GM18508 (cell line): ENCODE measurements around the gene SNAI1.
"Not testable (repeated sequence)": the region's sequence is repeated elsewhere in the genome, so short reads cannot be mapped to it uniquely, and the experiment has no call there.

ENCODE experiments used
- ATAC-seq: cut with Tn5 transposase; IDR thresholded peaks from one replicate; pipeline ENCODE4 v1.9.1; 2021; ENCODE audit warnings: moderate number of reproducible peaks; ENCODE audit not compliant: insufficient read depth, unreplicated experiment

SNAI1 gene

DNA sequence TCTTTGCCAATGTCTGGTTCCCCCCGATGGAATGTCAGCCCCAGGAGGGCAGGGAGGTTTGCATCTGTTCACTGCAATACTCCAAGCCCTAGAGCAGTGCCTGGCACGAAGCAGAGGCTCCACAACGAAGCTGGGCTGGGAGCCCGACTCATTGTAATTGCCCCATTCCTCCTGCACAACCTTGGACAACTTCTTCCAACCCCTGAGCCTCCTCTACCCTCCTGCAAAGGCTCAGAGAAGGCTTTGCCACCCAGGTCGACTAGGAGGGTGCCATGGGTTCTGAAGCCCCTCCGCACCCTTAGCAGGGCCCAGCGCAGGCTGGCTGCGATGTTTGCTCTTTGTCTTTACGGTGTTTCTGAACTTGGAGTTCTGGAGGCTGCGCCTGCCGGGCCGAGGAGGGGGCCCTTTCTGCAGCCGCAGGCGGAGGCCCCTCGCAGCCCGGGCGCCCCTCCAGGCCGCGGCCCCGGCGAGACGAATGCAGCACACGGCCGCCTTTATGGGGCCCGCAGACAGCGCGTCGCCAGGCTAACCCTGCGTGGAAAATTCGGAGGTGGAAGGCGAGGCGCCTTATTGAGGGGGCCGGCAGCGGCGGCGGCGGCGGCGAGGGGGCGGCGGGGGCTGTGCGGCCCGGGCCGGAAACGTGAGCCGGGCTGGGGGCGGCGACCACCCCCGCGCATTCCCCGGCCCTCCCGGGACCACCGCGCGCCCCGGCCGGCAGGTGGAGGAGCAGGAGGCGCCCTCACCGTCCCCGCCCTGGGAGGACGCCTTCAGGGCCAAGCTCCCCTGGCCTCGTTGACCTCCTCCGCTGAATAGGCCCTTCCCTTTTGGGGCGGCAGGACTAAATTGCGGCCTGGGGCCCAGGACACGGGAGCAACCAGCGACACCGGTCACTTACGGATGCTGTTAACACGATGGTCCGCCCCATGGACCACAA lies 27.0 kb downstream of the SNAI1 start:
- ATAC-seq, result no peak

DNA sequence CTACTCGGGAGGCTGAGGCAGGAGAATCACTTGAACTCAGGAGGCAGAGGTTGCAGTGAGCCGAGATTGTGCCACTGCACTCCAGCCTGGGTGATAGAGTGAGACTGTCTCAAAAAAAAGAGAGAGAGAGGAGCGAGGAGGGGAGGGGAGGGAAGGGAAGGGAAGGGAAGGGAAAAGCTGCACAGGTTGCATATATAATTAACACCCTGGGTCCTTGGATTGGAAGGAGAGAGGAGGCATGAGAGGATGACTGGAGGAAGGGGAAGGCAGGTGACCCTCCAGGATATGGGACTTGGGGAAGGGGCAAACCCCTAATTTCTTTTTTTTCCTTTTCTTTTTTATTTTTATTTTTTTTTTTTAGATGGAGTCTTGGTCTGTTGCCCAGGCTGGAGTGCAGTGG lies 28.8 kb downstream of the SNAI1 start:
- not testable (repeated sequence) for ATAC-seq

GRCh38 chr20:50012282-50013263 lies 29.8 kb downstream of the SNAI1 start:
- ATAC-seq, result no peak

DNA sequence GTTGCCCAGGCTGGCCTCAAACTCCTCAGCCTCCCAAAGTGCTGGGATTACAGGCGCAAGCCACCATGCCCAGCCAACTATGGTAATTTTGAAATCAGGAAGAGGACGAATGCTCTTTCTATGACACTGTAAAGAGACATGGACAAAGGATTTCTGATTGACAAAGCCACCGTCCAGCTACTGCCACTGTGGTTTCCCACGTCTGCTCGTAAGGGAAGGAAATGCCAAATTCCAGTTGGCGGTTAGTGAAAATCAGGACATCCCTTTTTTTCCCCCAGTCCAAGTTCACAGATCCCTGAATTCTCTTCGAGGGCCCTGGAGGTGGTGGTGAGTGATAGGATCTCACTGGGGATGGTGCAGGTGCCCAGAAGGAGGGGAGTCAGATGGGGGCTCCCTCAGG lies 31.2 kb downstream of the SNAI1 start:
- no peak for ATAC-seq

DNA sequence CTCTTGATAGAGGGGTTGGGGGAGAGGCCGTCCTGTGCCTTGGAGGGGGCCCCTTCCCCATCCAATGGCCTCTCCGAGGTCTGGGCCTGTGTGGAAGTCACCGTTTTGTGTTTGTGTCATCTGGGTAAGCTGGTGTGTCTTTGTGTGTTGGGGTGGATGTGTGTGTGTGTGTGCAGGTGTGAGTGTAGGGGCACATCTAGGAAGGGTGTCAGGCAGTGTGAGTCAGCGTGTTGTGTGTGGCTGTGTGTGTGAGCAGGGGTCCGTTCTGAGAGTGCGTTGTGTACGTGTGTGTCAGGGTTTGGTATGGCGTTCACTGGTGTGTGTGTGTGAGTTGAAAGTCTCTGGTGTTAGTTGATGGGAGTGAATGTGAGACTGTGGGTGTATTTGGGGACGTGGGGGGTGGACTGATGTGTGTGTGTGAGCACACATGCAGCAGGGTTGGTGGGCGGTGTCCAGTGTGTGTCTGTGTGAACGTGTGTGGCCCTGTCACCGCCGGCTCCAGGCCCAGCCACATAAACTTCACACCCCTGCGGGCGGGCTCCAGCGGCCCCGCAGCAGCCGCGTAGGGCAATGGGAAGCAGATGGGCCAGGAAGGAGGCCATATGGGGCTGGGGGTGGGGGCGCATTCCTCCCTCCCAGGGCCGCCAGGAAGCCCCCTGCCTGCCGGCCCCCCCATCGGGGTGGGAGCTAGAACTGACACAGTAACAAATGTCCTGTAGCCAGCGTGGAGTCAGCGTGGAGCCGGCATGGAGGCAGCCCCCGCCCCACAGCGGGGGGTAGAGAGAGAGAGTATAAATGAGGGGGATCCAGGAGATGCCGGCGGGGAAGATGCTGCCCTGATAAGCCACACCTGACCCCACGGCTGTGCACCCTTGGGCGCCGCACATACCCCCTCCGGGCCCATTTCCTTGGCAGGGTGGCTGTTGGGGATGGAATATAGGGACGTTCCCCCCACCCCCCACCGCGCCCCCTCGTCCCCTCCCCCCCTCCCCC lies 32.1 kb downstream of the SNAI1 start:
- ATAC-seq, result no peak

- ATAC-seq, result no peak
Measured at GRCh38 chr20:50015636-50015992, 32.8 kb downstream of the SNAI1 start.

GRCh38 chr20:50015993-50016770 lies 33.4 kb downstream of the SNAI1 start:
- no peak for ATAC-seq

DNA sequence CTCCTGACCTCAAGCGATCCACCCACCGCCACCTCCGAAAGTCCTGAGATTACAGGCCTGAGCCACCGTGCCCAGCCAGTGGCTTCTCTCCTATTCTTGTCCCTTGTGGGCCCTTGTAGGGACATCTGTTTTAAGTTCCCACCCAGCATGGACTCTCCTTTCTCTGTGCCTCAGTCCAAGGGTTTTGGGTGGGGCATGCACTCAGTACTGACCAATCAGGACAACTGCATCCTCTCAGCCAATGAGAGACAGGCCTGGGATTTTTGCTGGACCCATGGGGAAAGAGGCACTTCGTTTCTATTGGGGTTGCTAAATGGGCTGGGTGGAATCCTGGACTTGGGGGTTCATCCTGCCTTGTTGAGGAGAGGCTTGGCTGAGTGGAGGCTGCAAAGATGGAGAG lies 34.4 kb downstream of the SNAI1 start:
- ATAC-seq, result no peak

DNA sequence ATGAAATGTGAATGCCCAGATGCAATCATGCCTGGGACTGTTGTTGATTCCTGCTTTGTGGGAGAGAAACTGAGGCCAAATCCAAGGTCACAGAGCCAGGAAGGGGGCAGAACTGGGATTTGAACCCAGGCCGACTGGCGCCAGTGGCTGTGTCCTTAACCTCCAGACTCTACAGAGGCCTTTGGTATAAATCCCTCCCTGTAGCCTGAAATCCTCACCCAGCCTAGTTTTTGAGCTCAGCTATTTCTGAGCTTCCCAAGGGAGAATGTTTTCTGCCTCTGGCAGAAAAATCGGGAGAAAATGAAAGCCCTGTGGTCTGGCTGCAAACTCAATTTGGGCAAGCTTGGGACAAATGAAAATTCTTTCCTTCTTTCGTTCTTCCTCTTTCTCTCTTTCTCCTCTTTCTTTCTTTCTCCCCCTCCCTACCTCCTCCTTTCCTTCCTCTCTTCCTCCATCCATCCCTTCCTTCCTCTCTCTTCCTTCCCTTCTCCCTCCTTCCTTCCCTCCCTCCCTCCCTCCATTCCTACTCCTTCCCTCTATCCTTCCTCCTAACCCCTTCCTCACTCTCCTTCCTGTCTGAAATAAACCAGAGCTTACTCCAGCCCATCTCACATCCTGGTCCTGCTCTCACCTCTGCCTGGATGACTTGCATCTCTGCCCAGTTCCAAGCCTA lies 34.9 kb downstream of the SNAI1 start:
- ATAC-seq, result no peak

DNA sequence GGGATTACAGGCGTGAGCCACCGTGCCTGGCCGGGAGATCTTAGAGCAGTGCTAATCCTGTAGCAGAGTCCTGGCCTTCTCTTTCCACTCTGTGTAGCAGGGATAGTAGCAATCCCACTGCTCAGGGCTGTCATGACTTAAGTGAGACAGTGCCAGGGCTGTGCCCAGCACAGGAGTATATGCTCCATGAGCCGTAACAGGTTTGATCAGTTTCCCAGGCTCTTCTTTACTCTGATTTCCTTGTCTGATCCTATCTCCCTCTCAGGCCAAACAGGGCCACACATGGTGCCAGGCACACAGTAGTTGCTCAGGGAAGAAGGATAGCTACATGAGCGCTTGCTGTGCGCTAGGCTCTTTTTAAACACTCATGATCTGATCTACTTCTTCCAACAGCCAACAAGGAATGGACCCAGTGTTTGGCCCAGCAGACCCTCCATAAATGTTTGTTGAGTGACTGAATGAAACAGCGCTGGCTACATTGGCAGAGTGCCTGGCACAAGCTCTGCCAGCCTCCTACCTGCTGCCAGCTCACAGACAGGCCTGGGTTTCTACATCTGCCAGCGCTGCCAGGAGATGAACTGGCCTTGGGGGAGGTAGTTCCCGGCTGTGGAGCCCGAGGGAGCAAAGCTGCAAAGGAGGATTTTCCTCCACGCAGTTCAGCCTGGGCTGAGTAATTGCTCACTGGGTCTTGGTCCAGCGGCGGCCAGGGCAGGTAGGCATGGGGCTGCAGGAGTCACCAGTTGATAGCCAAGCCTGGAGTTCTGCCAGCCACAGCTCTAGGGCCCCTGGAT lies 36.9 kb downstream of the SNAI1 start:
- no peak for ATAC-seq

DNA sequence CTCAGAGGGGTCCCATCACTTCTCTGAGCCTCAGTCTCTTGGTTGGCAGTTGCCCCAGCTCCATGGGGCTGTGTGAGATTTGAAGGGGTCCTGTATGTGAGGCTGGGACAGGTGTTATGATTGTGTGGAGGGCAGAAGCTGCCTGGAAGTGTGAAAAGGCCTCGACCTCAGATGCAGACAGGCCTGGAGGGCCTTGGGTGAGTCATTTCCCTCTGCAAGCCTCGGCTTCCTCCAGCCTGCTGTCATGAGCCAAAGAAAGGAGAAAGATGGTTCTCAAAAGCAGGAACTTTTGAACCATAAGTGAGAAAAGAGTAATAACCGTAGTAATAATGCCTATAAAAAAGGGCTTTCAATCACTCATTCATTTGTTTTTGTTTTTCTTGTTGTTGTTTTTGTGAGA lies 37.5 kb downstream of the SNAI1 start:
- ATAC-seq, result no peak

DNA sequence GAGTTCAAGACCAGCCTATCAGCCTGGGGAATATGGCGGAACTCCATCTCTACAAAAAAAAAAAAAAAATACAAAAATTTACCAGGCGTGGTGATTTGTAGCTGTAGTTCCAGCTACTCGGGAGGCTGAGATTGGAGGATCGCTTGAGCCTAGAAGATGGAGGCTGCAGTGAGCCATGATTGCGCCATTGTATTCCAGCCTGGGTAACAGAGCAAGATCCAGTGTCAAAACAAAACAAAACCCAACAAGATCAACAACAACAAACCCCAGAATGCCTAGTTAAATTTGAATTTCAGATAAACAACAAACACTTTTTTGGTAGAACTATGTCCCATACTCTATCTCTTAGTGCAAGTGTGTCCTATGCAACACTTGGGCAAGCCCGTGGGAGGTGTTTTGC lies 39.9 kb downstream of the SNAI1 start:
- no peak for ATAC-seq

DNA sequence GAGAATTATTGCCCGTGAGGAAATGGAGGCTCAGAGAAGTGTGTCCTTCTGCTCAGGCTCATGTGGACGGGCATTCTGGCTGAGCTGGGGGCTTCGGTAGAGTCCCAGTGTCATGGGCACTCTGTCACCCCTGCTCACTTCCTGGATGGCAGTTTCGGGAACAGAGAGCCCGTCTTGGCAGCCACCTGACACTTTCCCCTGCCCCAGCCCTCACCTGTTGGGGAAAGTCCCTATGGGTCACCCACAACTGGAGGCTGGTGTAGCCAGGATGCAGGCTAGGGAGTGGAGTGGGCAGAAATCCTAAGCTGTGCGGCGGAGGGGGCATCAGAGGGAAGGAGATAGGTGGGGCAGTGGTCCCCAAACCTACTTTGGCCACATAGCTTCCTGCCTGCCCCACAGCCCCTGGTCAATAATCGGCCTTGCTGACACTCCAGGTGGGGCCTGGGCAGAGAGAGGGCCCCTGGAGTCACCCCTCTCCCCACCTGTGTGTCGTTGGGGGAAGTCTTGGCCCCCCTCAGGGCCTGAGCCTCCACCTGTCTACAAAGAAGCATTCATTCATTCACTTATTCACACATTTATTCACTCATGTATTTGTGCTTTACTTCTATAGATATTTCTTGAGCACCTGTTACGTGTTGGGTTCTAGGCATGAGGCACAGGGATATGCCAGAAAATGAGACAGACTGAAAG lies 40.5 kb downstream of the SNAI1 start:
- ATAC-seq, result no peak

DNA sequence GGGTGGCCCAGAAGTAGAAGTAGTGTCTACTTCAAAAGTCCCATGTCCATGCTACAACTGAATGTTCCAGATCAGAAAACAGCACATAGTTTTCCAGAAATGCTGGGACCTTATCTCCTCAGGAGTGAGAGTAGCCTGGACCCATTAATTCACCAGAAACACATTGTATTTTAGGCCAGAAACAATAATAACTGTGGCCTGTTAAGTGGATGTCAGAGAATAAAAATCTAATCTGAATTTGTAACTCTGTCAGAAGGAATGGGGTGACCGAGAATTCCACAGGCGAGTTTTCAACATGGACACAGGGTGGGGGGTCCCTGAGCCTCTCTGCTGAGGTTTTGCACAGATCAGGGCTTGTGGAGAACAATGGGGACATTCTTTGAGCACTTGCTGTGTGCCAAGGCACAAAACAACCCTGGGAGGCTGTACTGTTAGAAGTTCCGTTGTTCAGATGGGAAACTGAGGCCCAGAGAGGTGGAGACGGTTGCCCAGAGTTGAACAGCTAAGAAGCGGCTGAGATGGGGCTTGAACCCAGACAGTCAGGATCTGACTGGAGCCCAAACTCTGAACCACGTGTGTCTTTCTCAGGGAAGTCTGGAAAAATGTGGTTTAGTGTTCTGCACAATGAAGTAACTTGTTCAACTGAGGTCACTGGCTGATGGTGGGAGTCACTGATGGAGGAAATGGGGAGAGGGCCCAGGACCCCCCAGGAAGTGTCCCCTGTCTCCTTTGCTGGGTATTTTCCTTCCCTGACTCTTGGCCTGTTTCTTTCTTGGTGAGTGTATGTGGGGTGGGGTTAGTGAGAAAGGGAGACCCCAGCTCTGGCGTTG lies 44.2 kb downstream of the SNAI1 start:
- no peak for ATAC-seq

GRCh38 chr20:50027611-50028105 lies 44.9 kb downstream of the SNAI1 start:
- no peak for ATAC-seq

GRCh38 chr20:50029083-50029696 lies 46.4 kb downstream of the SNAI1 start:
- no peak for ATAC-seq
